Ishikawa (cell line): ENCODE data around the gene RTKN2.

Experiments
- EP300 ChIP-seq: IDR thresholded peaks from 2 replicates; pipeline ENCODE4 v1.6.1; 2012; ENCODE audit warnings: borderline replicate concordance
- NFIC ChIP-seq: IDR thresholded peaks from 2 replicates; pipeline ENCODE4 v1.6.1; 2012
- RAD21 ChIP-seq: IDR thresholded peaks from 2 replicates; pipeline ENCODE4 v1.6.1; 2012; ENCODE audit warnings: low read depth
- YY1 ChIP-seq: IDR thresholded peaks from 2 replicates; pipeline ENCODE4 v1.6.1; 2012; ENCODE audit warnings: low read depth
- ZBTB7A ChIP-seq: IDR thresholded peaks from 2 replicates; pipeline ENCODE4 v1.6.1; 2012; ENCODE audit warnings: low read depth
- TF ChIP-seq, protein P1 (sequence below): IDR thresholded peaks from 2 replicates; pipeline ENCODE4 v1.6.1; 2012; ENCODE audit warnings: low read depth, mild to moderate bottlenecking

DNA sequence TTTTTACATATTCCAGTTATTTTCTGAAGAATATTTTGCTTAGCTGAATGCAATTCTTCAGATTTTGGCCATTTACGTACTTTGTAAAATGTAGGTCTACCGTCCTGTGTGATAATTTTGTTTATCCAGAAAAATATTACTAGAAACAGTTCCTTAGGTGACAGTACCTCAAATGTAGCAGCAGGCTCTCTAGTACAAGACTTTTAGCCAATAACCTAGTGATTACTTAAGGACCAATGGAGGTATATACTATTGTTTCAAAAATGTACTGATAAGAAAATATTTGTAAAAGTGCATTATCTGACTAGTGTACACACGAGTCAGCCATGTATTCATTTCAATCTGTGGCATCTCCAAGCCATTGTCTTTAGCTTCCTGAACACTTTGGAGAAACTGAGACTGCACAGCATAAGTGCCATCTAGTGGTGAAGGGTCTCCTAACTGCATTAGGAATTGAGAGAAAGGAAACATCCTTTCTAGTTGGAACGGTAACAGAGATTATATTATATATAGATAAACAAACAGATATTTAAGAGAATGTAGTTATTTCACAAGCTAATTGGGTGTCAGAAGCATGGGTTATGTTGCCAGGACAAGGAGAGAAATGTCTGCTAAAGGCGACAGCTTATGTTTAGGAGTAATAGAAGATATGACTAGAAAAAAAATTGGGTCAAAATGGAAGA, 23.7 kb downstream of the RTKN2 start:
- TF ChIP-seq RAD21 (peak; percentile 90), EP300 (no peak), YY1 (no peak), ZBTB7A (no peak), NFIC (no peak)
- TF ChIP-seq, protein P1, sequence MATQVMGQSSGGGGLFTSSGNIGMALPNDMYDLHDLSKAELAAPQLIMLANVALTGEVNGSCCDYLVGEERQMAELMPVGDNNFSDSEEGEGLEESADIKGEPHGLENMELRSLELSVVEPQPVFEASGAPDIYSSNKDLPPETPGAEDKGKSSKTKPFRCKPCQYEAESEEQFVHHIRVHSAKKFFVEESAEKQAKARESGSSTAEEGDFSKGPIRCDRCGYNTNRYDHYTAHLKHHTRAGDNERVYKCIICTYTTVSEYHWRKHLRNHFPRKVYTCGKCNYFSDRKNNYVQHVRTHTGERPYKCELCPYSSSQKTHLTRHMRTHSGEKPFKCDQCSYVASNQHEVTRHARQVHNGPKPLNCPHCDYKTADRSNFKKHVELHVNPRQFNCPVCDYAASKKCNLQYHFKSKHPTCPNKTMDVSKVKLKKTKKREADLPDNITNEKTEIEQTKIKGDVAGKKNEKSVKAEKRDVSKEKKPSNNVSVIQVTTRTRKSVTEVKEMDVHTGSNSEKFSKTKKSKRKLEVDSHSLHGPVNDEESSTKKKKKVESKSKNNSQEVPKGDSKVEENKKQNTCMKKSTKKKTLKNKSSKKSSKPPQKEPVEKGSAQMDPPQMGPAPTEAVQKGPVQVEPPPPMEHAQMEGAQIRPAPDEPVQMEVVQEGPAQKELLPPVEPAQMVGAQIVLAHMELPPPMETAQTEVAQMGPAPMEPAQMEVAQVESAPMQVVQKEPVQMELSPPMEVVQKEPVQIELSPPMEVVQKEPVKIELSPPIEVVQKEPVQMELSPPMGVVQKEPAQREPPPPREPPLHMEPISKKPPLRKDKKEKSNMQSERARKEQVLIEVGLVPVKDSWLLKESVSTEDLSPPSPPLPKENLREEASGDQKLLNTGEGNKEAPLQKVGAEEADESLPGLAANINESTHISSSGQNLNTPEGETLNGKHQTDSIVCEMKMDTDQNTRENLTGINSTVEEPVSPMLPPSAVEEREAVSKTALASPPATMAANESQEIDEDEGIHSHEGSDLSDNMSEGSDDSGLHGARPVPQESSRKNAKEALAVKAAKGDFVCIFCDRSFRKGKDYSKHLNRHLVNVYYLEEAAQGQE = no peak
